H9 (cell line): Measurements from ENCODE around the gene JMJD8. TPM values are rescaled to one million over a fixed set of nuclear protein-coding genes. Genes with fewer than 3 reads are reported as not detected.

Experiments
- DNase-seq: peaks from one replicate; pipeline ENCODE4 v3.0.0-alpha.2; 2017
- H2AFZ ChIP-seq: one replicate; pipeline ENCODE4 v1.6.1; 2013; ENCODE audit warnings: mild to moderate bottlenecking, low read length, control low read depth, moderate library complexity
- H2AK5ac ChIP-seq: 2 replicates; pipeline ENCODE4 v1.6.1; 2013; ENCODE audit warnings: low read length, control low read depth, mixed read lengths; ENCODE audit not compliant: insufficient read length
- H2BK120ac ChIP-seq: one replicate; pipeline ENCODE4 v1.6.1; 2013; ENCODE audit warnings: low read depth, mild to moderate bottlenecking, low read length, control low read depth, inconsistent platforms; ENCODE audit not compliant: poor library complexity, severe bottlenecking
- H2BK12ac ChIP-seq: 2 replicates; pipeline ENCODE4 v1.6.1; 2013; ENCODE audit warnings: low read length, control low read depth, mixed read lengths, low read depth; ENCODE audit not compliant: insufficient read length
- H2BK15ac ChIP-seq: 2 replicates; pipeline ENCODE4 v1.6.1; 2013; ENCODE audit warnings: low read depth, low read length, control low read depth
- H2BK20ac ChIP-seq: one replicate; pipeline ENCODE4 v1.6.1; 2013; ENCODE audit warnings: low read depth, mild to moderate bottlenecking, low read length, control low read depth, inconsistent platforms; ENCODE audit not compliant: poor library complexity, severe bottlenecking
- H2BK5ac ChIP-seq: 2 replicates; pipeline ENCODE4 v1.6.1; 2013; ENCODE audit warnings: low read length, control low read depth, mixed read lengths; ENCODE audit not compliant: insufficient read length
- H3K14ac ChIP-seq: 2 replicates; pipeline ENCODE4 v1.6.1; 2013; ENCODE audit warnings: low read length, control low read depth; ENCODE audit not compliant: insufficient read depth
- H3K18ac ChIP-seq: 2 replicates; pipeline ENCODE4 v1.6.1; 2013; ENCODE audit warnings: low read depth, mild to moderate bottlenecking, mixed read lengths, low read length, control low read depth; ENCODE audit not compliant: insufficient read length
- H3K23ac ChIP-seq: 2 replicates; pipeline ENCODE4 v1.6.1; 2013; ENCODE audit warnings: low read length, control low read depth, mixed read lengths, low read depth; ENCODE audit not compliant: insufficient read length
- H3K23me2 ChIP-seq: 2 replicates; pipeline ENCODE4 v1.6.1; 2013; ENCODE audit warnings: low read depth, mild to moderate bottlenecking, mixed read lengths, low read length, control low read depth; ENCODE audit not compliant: insufficient read length, poor library complexity, severe bottlenecking
- H3K27ac ChIP-seq: 2 replicates; pipeline ENCODE4 v1.5.1; 2013; ENCODE audit warnings: low read length, control low read depth, mixed read lengths, low read depth; ENCODE audit not compliant: insufficient read length
- H3K27me3 ChIP-seq: 2 replicates; pipeline ENCODE4 v1.6.1; 2013; ENCODE audit warnings: low read length, control low read depth, inconsistent platforms; ENCODE audit not compliant: insufficient read depth
- H3K4ac ChIP-seq: 2 replicates; pipeline ENCODE4 v1.6.1; 2013; ENCODE audit warnings: low read depth, mild to moderate bottlenecking, control low read depth, inconsistent platforms, low read length, moderate library complexity
- H3K4me1 ChIP-seq: 2 replicates; pipeline ENCODE4 v1.6.1; 2013; ENCODE audit warnings: low read length, control low read depth, inconsistent platforms; ENCODE audit not compliant: insufficient read depth
- H3K4me2 ChIP-seq: 2 replicates; pipeline ENCODE4 v1.6.1; 2013; ENCODE audit warnings: low read length, control low read depth, mixed read lengths; ENCODE audit not compliant: insufficient read length, insufficient read depth
- H3K56ac ChIP-seq: 2 replicates; pipeline ENCODE4 v1.6.1; 2013; ENCODE audit warnings: low read depth, mild to moderate bottlenecking, mixed read lengths, low read length, control low read depth; ENCODE audit not compliant: insufficient read length
- H3K79me1 ChIP-seq: 2 replicates; pipeline ENCODE4 v1.6.1; 2013; ENCODE audit warnings: low read depth, mild to moderate bottlenecking, moderate library complexity, low read length, control low read depth, inconsistent platforms; ENCODE audit not compliant: insufficient read depth, poor library complexity, severe bottlenecking
- H3K79me2 ChIP-seq: 2 replicates; pipeline ENCODE4 v1.6.1; 2013; ENCODE audit warnings: low read length, control low read depth, inconsistent platforms; ENCODE audit not compliant: insufficient read depth
- H3K9ac ChIP-seq: 2 replicates; pipeline ENCODE4 v1.6.1; 2013; ENCODE audit warnings: low read length, control low read depth, mixed read lengths; ENCODE audit not compliant: insufficient read length; ENCODE audit errors: extremely low read depth
- H3K9me3 ChIP-seq: one replicate; pipeline ENCODE4 v1.6.1; 2013; ENCODE audit warnings: low read depth, low read length, inconsistent platforms; ENCODE audit not compliant: control insufficient read depth
- H3T11ph ChIP-seq: one replicate; pipeline ENCODE4 v1.6.1; 2013; ENCODE audit warnings: mild to moderate bottlenecking, low read length, control low read depth, inconsistent platforms
- H4K20me1 ChIP-seq: one replicate; pipeline ENCODE4 v1.6.1; 2013; ENCODE audit not compliant: control insufficient read depth, insufficient read length, insufficient read depth
- H4K5ac ChIP-seq: 2 replicates; pipeline ENCODE4 v1.6.1; 2013; ENCODE audit warnings: low read depth, mild to moderate bottlenecking, mixed read lengths, low read length, control low read depth; ENCODE audit not compliant: insufficient read length
- H4K8ac ChIP-seq: replicated peaks from 2 replicates; pipeline ENCODE4 v1.6.1; 2013; ENCODE audit warnings: low read length, control low read depth, mixed read lengths, low read depth; ENCODE audit not compliant: insufficient read length
- H4K91ac ChIP-seq: 2 replicates; pipeline ENCODE4 v1.6.1; 2013; ENCODE audit warnings: low read depth, mild to moderate bottlenecking, moderate library complexity, mixed read lengths, low read length, control low read depth; ENCODE audit not compliant: insufficient read length
- H3K27ac Mint-ChIP-seq, 3 experiments: 2 replicates in 2 of 3; 3 replicates in 1 of 3; pipeline ENCODE4 v1.8.0; 2020 to 2021; ENCODE audit warnings: mixed read lengths in 3 of 3, mild to moderate bottlenecking in 1 of 3, moderate library complexity in 1 of 3
- H3K27me3 Mint-ChIP-seq: 2 replicates; pipeline ENCODE4 v1.8.0; 2021; ENCODE audit warnings: low read depth, mild to moderate bottlenecking, moderate library complexity, mixed read lengths
- H3K36me3 Mint-ChIP-seq, 3 experiments: 2 replicates in 2 of 3; 3 replicates in 1 of 3; pipeline ENCODE4 v1.8.0; 2020 to 2021; ENCODE audit warnings: low read depth in 3 of 3, mixed read lengths in 3 of 3; ENCODE audit not compliant: insufficient read depth in 1 of 3
- H3K4me1 Mint-ChIP-seq, 2 experiments: 2 replicates each; pipeline ENCODE4 v1.8.0; 2020; ENCODE audit warnings: mixed read lengths in 2 of 2
- H3K4me3 Mint-ChIP-seq, 2 experiments: 2 replicates in 1 of 2; 3 replicates in 1 of 2; pipeline ENCODE4 v1.8.0; 2020 to 2021; ENCODE audit warnings: mild to moderate bottlenecking in 2 of 2, mixed read lengths in 2 of 2, moderate library complexity in 1 of 2
- H3K9me3 Mint-ChIP-seq, 2 experiments: 2 replicates in 1 of 2; 3 replicates in 1 of 2; pipeline ENCODE4 v1.8.0; 2020; ENCODE audit warnings: mild to moderate bottlenecking in 2 of 2, mixed read lengths in 2 of 2, moderate library complexity in 1 of 2
- CTCF ChIP-seq: fragments of 200-600 bp; sonication (generic); conservative IDR thresholded peaks from 3 replicates; pipeline ENCODE4 v1.8.0; 2021; ENCODE audit warnings: antibody characterized with exemption, mild to moderate bottlenecking
- WGBS: extraction: QIAGEN DNeasy Blood & Tissue Kit; methylation state at CpG from one replicate; pipeline ENCODE4 v1.1.7; 2013; ENCODE audit warnings: missing lambda C conversion rate, low lambda C conversion rate, mixed read lengths; ENCODE audit not compliant: insufficient read length; ENCODE audit errors: extremely low coverage; 5-methylcytosine and 5-hydroxymethylcytosine counted together
- total RNA-seq: library from RNA; stranded (reverse); gene quantifications from 2 replicates; pipeline ENCODE4 v1.2.1, GENCODE V29; 2021

JMJD8 gene
- total RNA-seq, 1 experiment from 2014 or later, result 52.7 TPM

GRCh38 chr16:674214-674881 lies 9.8 kb downstream of the JMJD8 start:
- peaks cover 14 to 21% of the 10 kb centered on the region in 2 experiments for H3K4me1 Mint-ChIP-seq
- no peak overlapping the region for H2AFZ ChIP-seq
- no peak overlapping the region for H3K9ac ChIP-seq
- no peak overlapping the region for H2BK15ac ChIP-seq
- H3K27ac Mint-ChIP-seq, result no peak overlapping the region; a peak in 1 of 7 replicates
- H2BK5ac ChIP-seq, result no peak overlapping the region
- peaks cover 3% of the 10 kb centered on the region; the same call in 1 of the 2 replicates for H3K27me3 Mint-ChIP-seq
- H4K91ac ChIP-seq, result no peak overlapping the region
- DNase-seq, result no peak
- H3K9me3 Mint-ChIP-seq, result no peaks in the 10 kb centered on the region
- no peak overlapping the region for H3K23ac ChIP-seq
- H3K27me3 ChIP-seq, result no peaks in the 10 kb centered on the region
- H2BK20ac ChIP-seq, result no peak overlapping the region
- H3K9me3 ChIP-seq, result no peaks in the 10 kb centered on the region
- H2BK12ac ChIP-seq, result no peak overlapping the region
- no peak overlapping the region for H3K27ac ChIP-seq
- no CpG with 5 or more reads among the region's 22 CpGs for WGBS
- H3K79me1 ChIP-seq, result no peaks in the 10 kb centered on the region
- H3K4me1 ChIP-seq, result no peaks in the 10 kb centered on the region
- no peak overlapping the region for H3K4ac ChIP-seq
- H4K5ac ChIP-seq, result no peak overlapping the region
- no peak overlapping the region for H2AK5ac ChIP-seq
- H2BK120ac ChIP-seq, result no peak overlapping the region
- no peaks in the 10 kb centered on the region for H4K20me1 ChIP-seq
- no peak overlapping the region for H4K8ac ChIP-seq
- no peak overlapping the region for H3K14ac ChIP-seq
- no peak overlapping the region for H3K56ac ChIP-seq
- no peak overlapping the region for H3T11ph ChIP-seq
- peaks cover 7% of the 10 kb centered on the region for H3K23me2 ChIP-seq
- no peak for TF ChIP-seq CTCF
- no peak overlapping the region for H3K18ac ChIP-seq
- H3K36me3 Mint-ChIP-seq, result peaks cover 11 to 25% (median 23%) of the 10 kb centered on the region in 3 experiments; a peak in 6 of 7 replicates
- H3K4me3 Mint-ChIP-seq, result peak overlapping the region in 1 of 2 experiments; percentile 69; a peak in 1 of 5 replicates
- no peak overlapping the region for H3K4me2 ChIP-seq
- H3K79me2 ChIP-seq, result no peaks in the 10 kb centered on the region
